K562 (cell line): ENCODE data around the gene CCDC69. TPM values are rescaled to one million over a fixed set of nuclear protein-coding genes. Genes with fewer than 3 reads are reported as not detected.

ENCODE experiments used
- ATAC-seq: fragments of 200-7000 bp; cut with Tn5 transposase; 3 replicates; pipeline ENCODE4 v1.9.1; 2020; ENCODE audit warnings: moderate library complexity
- BruUV-seq: library from RNA; stranded (reverse); fragments of 400-500 nt; replicated peaks from 2 replicates; lab custom pipeline; 2021; lab: Mats Ljungman, UMichigan
- CTCF ChIA-PET: fragments of 300-600 bp; formaldehyde crosslinking; extraction: SDS; loops from one replicate; lab custom pipeline; 2021; ENCODE audit warnings: low intra/inter-chr PET ratio; lab: Yijun Ruan, JAX
- POLR2A ChIA-PET: fragments of 300-600, 350-650 bp; sonication (Branson Sonifier 250); formaldehyde crosslinking; extraction: SDS; loops from one replicate; lab custom pipeline; 2021; ENCODE audit warnings: antibody characterized with exemption, inconsistent platforms; lab: Yijun Ruan, JAX
- DNase-seq, 4 experiments: peaks; one replicate each; pipeline versions ENCODE4 v3.0.0 to v3.0.0-alpha.2; 2011 to 2018; ENCODE audit warnings: low spot score in 3 of 4, mixed read lengths in 3 of 4; ENCODE audit errors: extremely low read depth in 1 of 4
- FAIRE-seq: peaks from 2 replicates; lab custom pipeline; 2011; peaks lifted over from hg19 to GRCh38; lab: Jason Lieb, UNC
- H2AFZ ChIP-seq: 2 replicates; pipeline ENCODE4 v1.6.0; 2011; ENCODE audit warnings: low read depth, low read length, control low read depth, inconsistent platforms
- H3K27ac ChIP-seq: fragments of 200-600 bp; 3 replicates; pipeline ENCODE4 v1.8.0; 2011; ENCODE audit warnings: low read depth, mild to moderate bottlenecking, control low read depth, inconsistent platforms, low read length, moderate library complexity, mixed read lengths; ENCODE audit errors: extremely low read depth
- H3K27me3 ChIP-seq, 2 experiments: fragments of 300-600 bp in 1 of 2; 2 replicates in 1 of 2; 3 replicates in 1 of 2; pipeline versions ENCODE4 v1.6.0 to v1.8.0; 2011; ENCODE audit warnings: inconsistent platforms in 2 of 2, low read length in 2 of 2, mild to moderate bottlenecking in 1 of 2, mixed read lengths in 1 of 2, moderate library complexity in 1 of 2; ENCODE audit not compliant: control insufficient read depth in 2 of 2, insufficient read depth in 2 of 2
- H3K36me3 ChIP-seq: fragments of 300-600 bp; 3 replicates; pipeline ENCODE4 v1.8.0; 2011; ENCODE audit warnings: mild to moderate bottlenecking, low read length, inconsistent platforms; ENCODE audit not compliant: control insufficient read depth, insufficient read depth
- H3K4me1 ChIP-seq, 2 experiments: fragments of 200-600 bp in 1 of 2; replicated peaks in 1 of 2; 2 replicates in 1 of 2; 3 replicates in 1 of 2; pipeline versions ENCODE4 v1.5.1 to v1.8.0; 2011; ENCODE audit warnings: inconsistent platforms in 2 of 2, low read length in 2 of 2, mild to moderate bottlenecking in 1 of 2, mixed read lengths in 1 of 2, moderate library complexity in 1 of 2; ENCODE audit not compliant: control insufficient read depth in 2 of 2, insufficient read depth in 2 of 2
- H3K4me2 ChIP-seq: 2 replicates; pipeline ENCODE4 v1.6.1; 2011; ENCODE audit warnings: low read length, control low read depth, inconsistent platforms, mixed read lengths; ENCODE audit not compliant: insufficient read depth
- H3K4me3 ChIP-seq: fragments of 200-600 bp; sonication (generic), shearing (Covaris generic); 2 replicates; pipeline ENCODE4 v1.5.1; 2016; ENCODE audit warnings: control low read depth, inconsistent platforms
- H3K79me2 ChIP-seq: fragments of 200-600 bp; 3 replicates; pipeline ENCODE4 v1.8.0; 2011; ENCODE audit warnings: low read length, inconsistent platforms; ENCODE audit not compliant: control insufficient read depth, insufficient read depth
- H3K9ac ChIP-seq, 2 experiments: 2 replicates each; pipeline versions ENCODE4 v1.6.0 to v1.6.1; 2011; ENCODE audit warnings: low read depth in 2 of 2, low read length in 2 of 2, control low read depth in 1 of 2, inconsistent platforms in 1 of 2, mild to moderate bottlenecking in 1 of 2, mixed read lengths in 1 of 2; ENCODE audit not compliant: insufficient read depth in 1 of 2
- H3K9me1 ChIP-seq: one replicate; pipeline ENCODE4 v1.6.0; 2011; ENCODE audit warnings: inconsistent platforms, mild to moderate bottlenecking, low read length, moderate library complexity; ENCODE audit not compliant: control insufficient read depth, insufficient read depth
- H3K9me3 ChIP-seq: replicated peaks from 2 replicates; pipeline ENCODE4 v1.5.1; 2011; ENCODE audit warnings: low read depth, low read length, inconsistent platforms; ENCODE audit not compliant: control insufficient read depth, insufficient read depth
- H4K20me1 ChIP-seq: replicated peaks from 2 replicates; pipeline ENCODE4 v1.6.1; 2011; ENCODE audit warnings: low read length, inconsistent platforms, mixed read lengths; ENCODE audit not compliant: control insufficient read depth, insufficient read depth
- ELF1 ChIP-seq: fragments of 200-800 bp; sonication (Bioruptor generic); IDR thresholded peaks from 2 replicates; pipeline ENCODE4 v1.6.1; 2016; ENCODE audit warnings: missing genetic modification characterization, missing compliant biosample characterization
- EZH2 ChIP-seq: IDR thresholded peaks from 2 replicates; pipeline ENCODE4 v1.6.1; 2012; ENCODE audit warnings: low read depth, mild to moderate bottlenecking, inconsistent platforms, low read length, borderline replicate concordance
- GTF2E2 ChIP-seq: fragments of 200-800 bp; sonication (Bioruptor generic); IDR thresholded peaks from 2 replicates; pipeline ENCODE4 v1.6.1; 2016; ENCODE audit warnings: missing genetic modification characterization, missing compliant biosample characterization
- HMG20A ChIP-seq: fragments of 450-650 bp; formaldehyde crosslinking; conservative IDR thresholded peaks from 2 replicates; pipeline ENCODE4 v1.4.0; 2020; ENCODE audit warnings: mild to moderate bottlenecking, mixed read lengths
- MAFG ChIP-seq: fragments of 450-650 bp; conservative IDR thresholded peaks from 2 replicates; pipeline ENCODE4 v1.6.1; 2016; ENCODE audit warnings: missing genetic modification characterization, missing compliant biosample characterization
- SOX6 ChIP-seq: fragments of 450-650 bp; IDR thresholded peaks from 2 replicates; pipeline ENCODE4 v1.6.1; 2014; ENCODE audit warnings: mild to moderate bottlenecking
- SRSF1 ChIP-seq: fragments of 200-400 bp; formaldehyde crosslinking; IDR thresholded peaks from 2 replicates; pipeline ENCODE4 v1.6.1; 2017; ENCODE audit warnings: mild to moderate bottlenecking, low read depth, low read length, moderate library complexity
- ZBTB17 ChIP-seq: fragments of 450-650 bp; formaldehyde crosslinking; IDR thresholded peaks from 2 replicates; pipeline ENCODE4 v1.4.0; 2020; ENCODE audit warnings: mild to moderate bottlenecking
- ZNF324 ChIP-seq: fragments of 250-450 bp; sonication (Bioruptor Pico); IDR thresholded peaks from 2 replicates; pipeline ENCODE4 v1.4.0; 2020; ENCODE audit warnings: mild to moderate bottlenecking
- WGBS: fragments of 100-300 bp; shearing (Covaris generic); methylation state at CpG from one replicate; pipeline ENCODE4 v1.1.6; 2016; ENCODE audit warnings: low coverage, mixed read lengths; ENCODE audit not compliant: insufficient coverage; ENCODE audit errors: missing lambda C conversion rate; 5-methylcytosine and 5-hydroxymethylcytosine counted together
- in situ Hi-C: fragments of 300-500 bp; cut with MboI; formaldehyde crosslinking; loops from 4 replicates; pipeline ENCODE4 v1.15.0; 2018; ENCODE audit warnings: inconsistent platforms, mixed read lengths
- intact Hi-C: fragments of 100-400 bp; cut with micrococcal nuclease; formaldehyde crosslinking; loops from 2 replicates; pipeline ENCODE4 v1.14.2; 2022
- polyA plus RNA-seq, 8 experiments: library from polyadenylated mRNA; depleted of rRNA in 4 of 8; stranded (reverse) in 5 of 8; unstranded in 3 of 8; fragments of >200 nt; fragmentation: Nextera tagmentation in 2 of 8; fragmentation: Illumina TruSeq in 1 of 8; extraction: Ambion mirVana in 2 of 8; extraction: Trizol in 1 of 8; gene quantifications; 2 replicates each; pipeline versions ENCODE4 v1.2.1 to v1.2.3, GENCODE V29; 2011 to 2014; ENCODE audit warnings: inconsistent platforms in 1 of 8, missing spikeins in 1 of 8
- total RNA-seq, 7 experiments: library from RNA; depleted of rRNA in 6 of 7; stranded (reverse); fragments of >200 nt in 6 of 7; fragmentation: Illumina TruSeq in 2 of 7; extraction: Trizol in 2 of 7; gene quantifications; 2 replicates each; pipeline versions ENCODE4 v1.2.1 to v1.2.3, GENCODE V29; 2011 to 2021; ENCODE audit warnings: low replicate concordance in 1 of 7
- TF ChIP-seq, protein P1 (sequence below): sonication (generic); formaldehyde crosslinking; IDR thresholded peaks from 2 replicates; pipeline ENCODE4 v1.8.1; 2023; ENCODE audit warnings: mild to moderate bottlenecking, missing genetic modification reagents

CCDC69 gene
- total and polyA plus RNA-seq, 9 of the 15 experiments (the other 6 are each of a cell fraction or from before 2014, with no cell fraction given) = 0.65 to 12.2 (median 7.6) TPM

DNA sequence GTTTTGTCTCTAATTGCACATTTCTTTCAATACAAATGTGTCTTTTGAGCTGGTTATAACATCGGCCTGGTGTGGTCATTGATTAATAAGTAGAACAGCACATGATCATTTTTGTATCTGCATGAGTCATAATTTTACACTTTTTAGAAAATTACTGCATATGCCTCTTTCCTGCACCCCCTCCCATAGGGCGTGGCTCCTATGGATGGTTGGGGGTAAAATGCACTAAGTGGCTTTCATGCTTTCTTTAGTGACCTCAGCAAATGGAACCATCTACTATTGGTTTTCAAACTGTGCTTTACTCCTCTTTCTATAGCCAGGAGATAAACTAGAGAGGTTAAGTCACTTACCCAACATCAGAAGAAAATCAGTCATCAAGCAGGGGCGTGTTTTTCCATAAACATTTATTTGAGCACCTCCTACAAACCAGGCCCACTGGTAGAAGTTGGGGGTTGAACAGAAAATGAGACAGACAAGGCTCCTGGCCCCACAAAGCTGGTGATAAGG lies 70.1 kb downstream of the CCDC69 start:
- 42% methylated on average over 3 of the region's 3 CpGs for WGBS
- FAIRE-seq (no peak), DNase-seq (no peak), ATAC-seq (no peak)
- no peaks in the 10 kb centered on the region for H3K79me2 ChIP-seq
- peaks cover 23 to 25% of the 10 kb centered on the region in 2 experiments for H3K4me1 ChIP-seq
- H3K27me3 ChIP-seq = no peaks in the 10 kb centered on the region
- H2AFZ ChIP-seq = no peak overlapping the region
- intact Hi-C loops (no loop called here), in situ Hi-C loops (no loop called here)
- no peak overlapping the region for H3K9ac ChIP-seq
- no peaks in the 10 kb centered on the region for H3K9me1 ChIP-seq
- BruUV-seq = no TSS peak
- H4K20me1 ChIP-seq = no peaks in the 10 kb centered on the region
- H3K4me3 ChIP-seq = no peak overlapping the region
- H3K9me3 ChIP-seq = no peaks in the 10 kb centered on the region
- H3K4me2 ChIP-seq = no peak overlapping the region
- no peak overlapping the region for H3K27ac ChIP-seq
- H3K36me3 ChIP-seq = no peaks in the 10 kb centered on the region
- POLR2A ChIA-PET = no interaction called here
- no peak for TF ChIP-seq HMG20A
- no peak for TF ChIP-seq EZH2
- TF ChIP-seq ELF1 (tag) = no peak
- TF ChIP-seq SRSF1 = no peak
- TF ChIP-seq, protein P1, sequence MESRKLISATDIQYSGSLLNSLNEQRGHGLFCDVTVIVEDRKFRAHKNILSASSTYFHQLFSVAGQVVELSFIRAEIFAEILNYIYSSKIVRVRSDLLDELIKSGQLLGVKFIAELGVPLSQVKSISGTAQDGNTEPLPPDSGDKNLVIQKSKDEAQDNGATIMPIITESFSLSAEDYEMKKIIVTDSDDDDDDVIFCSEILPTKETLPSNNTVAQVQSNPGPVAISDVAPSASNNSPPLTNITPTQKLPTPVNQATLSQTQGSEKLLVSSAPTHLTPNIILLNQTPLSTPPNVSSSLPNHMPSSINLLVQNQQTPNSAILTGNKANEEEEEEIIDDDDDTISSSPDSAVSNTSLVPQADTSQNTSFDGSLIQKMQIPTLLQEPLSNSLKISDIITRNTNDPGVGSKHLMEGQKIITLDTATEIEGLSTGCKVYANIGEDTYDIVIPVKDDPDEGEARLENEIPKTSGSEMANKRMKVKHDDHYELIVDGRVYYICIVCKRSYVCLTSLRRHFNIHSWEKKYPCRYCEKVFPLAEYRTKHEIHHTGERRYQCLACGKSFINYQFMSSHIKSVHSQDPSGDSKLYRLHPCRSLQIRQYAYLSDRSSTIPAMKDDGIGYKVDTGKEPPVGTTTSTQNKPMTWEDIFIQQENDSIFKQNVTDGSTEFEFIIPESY (CRISPR knock-in tag) = no peak
- no peak for TF ChIP-seq GTF2E2 (tag)
- TF ChIP-seq ZBTB17 (CRISPR knock-in tag) = no peak
- no peak for TF ChIP-seq ZNF324 (CRISPR knock-in tag)
- TF ChIP-seq MAFG (tag) = no peak
- no peak for TF ChIP-seq SOX6
- CTCF ChIA-PET = no interaction called here
